ENCODE results near the gene HDAC4. TPM values are rescaled to one million over a fixed set of nuclear protein-coding genes. Genes with fewer than 3 reads are reported as not detected.
A peak's percentile ranks its signal among the peaks of the same experiment; 100 is the strongest.

HDAC4 gene
- total RNA-seq, 1 donor from 2014 or later, result 20.4 TPM

- FAIRE-seq, result no peak
- DNase-seq (ENCODE audit: low spot score in 2 of 2), result no peak
These were observed 126.3 kb downstream of the HDAC4 start for GRCh38 chr2:239274391-239275043.

- FAIRE-seq, result no peak
- no peak for DNase-seq (ENCODE audit: low spot score in 2 of 2)
These were observed 127.3 kb downstream of the HDAC4 start for GRCh38 chr2:239273280-239274234.

GRCh38 chr2:239272626-239273025 is 128.2 kb downstream of the HDAC4 start:
- FAIRE-seq (no peak), DNase-seq (ENCODE audit: low spot score in 2 of 2) (no peak)

GRCh38 chr2:239271882-239272281 is 128.9 kb downstream of the HDAC4 start:
- no peak for FAIRE-seq

GRCh38 chr2:239271471-239271870 is 129.3 kb downstream of the HDAC4 start:
- no peak for FAIRE-seq
- no peak for DNase-seq (ENCODE audit: low spot score in 2 of 2)

More at GRCh38 chr2:239271882-239272281, 128.9 kb downstream of the HDAC4 start:
- DNase-seq (ENCODE audit: low spot score in 2 of 2), result no peak

- FAIRE-seq, result no peak
These were observed 130.9 kb downstream of the HDAC4 start for GRCh38 chr2:239269916-239270315.

GRCh38 chr2:239269173-239269885 is 131.5 kb downstream of the HDAC4 start:
- DNase-seq (ENCODE audit: low spot score in 2 of 2) (no peak), FAIRE-seq (no peak)

More at GRCh38 chr2:239269916-239270315, 130.9 kb downstream of the HDAC4 start:
- no peak for DNase-seq (ENCODE audit: low spot score in 2 of 2)

- FAIRE-seq, result no peak
- no peak for DNase-seq (ENCODE audit: low spot score in 2 of 2)
These were observed 132.3 kb downstream of the HDAC4 start for GRCh38 chr2:239268549-239268948.

- DNase-seq (ENCODE audit: low spot score in 2 of 2), result no peak
- FAIRE-seq, result no peak
These were observed 132.7 kb downstream of the HDAC4 start for GRCh38 chr2:239268082-239268481.

- FAIRE-seq, result no peak
- no peak for DNase-seq (ENCODE audit: low spot score in 2 of 2)
These were observed 133.4 kb downstream of the HDAC4 start for GRCh38 chr2:239267288-239267951.

GRCh38 chr2:239266779-239267287 is 134.0 kb downstream of the HDAC4 start:
- DNase-seq (ENCODE audit: low spot score in 2 of 2) (no peak), FAIRE-seq (no peak)

- no peak for DNase-seq (ENCODE audit: low spot score in 2 of 2)
These were observed 134.4 kb downstream of the HDAC4 start for GRCh38 chr2:239266434-239266766.

GRCh38 chr2:239265681-239266433 is 135.0 kb downstream of the HDAC4 start:
- no peak for FAIRE-seq

More at GRCh38 chr2:239266434-239266766, 134.4 kb downstream of the HDAC4 start:
- no peak for FAIRE-seq

GRCh38 chr2:239264838-239265651 is 135.8 kb downstream of the HDAC4 start:
- FAIRE-seq, result no peak

More at GRCh38 chr2:239265681-239266433, 135.0 kb downstream of the HDAC4 start:
- DNase-seq (ENCODE audit: low spot score in 2 of 2), result no peak

GRCh38 chr2:239264492-239264837 is 136.4 kb downstream of the HDAC4 start:
- DNase-seq (ENCODE audit: low spot score in 2 of 2), result no peak
- no peak for FAIRE-seq

More at GRCh38 chr2:239264838-239265651, 135.8 kb downstream of the HDAC4 start:
- DNase-seq (ENCODE audit: low spot score in 2 of 2), result peak in 1 of 2 donors; percentile 62

- DNase-seq (ENCODE audit: low spot score in 2 of 2) (no peak), FAIRE-seq (no peak)
These were observed 136.9 kb downstream of the HDAC4 start for GRCh38 chr2:239263669-239264491.

- no peak for FAIRE-seq
- no peak for DNase-seq (ENCODE audit: low spot score in 2 of 2)
These were observed 137.6 kb downstream of the HDAC4 start for GRCh38 chr2:239263231-239263630.
